ENCODE data around the gene MGST2. TPM values are rescaled to one million over a fixed set of nuclear protein-coding genes. Genes with fewer than 3 reads are reported as not detected.
A peak's percentile ranks its signal among the peaks of the same experiment; 100 is the strongest.

The MGST2 gene
- total RNA-seq, 2 donors from 2014 or later: 188 to 215 TPM

- peaks cover 2% of the 10 kb centered on the region for H3K36me3 Mint-ChIP-seq (ENCODE audit: low read depth)
- Histone ChIP-seq H3K4me1 (ENCODE audit: control insufficient read depth, insufficient read depth, low read length) (peaks cover 9% of the 10 kb centered on the region), H3K9ac (ENCODE audit: extremely low read depth, low read length, poor library complexity, severe bottlenecking) (no peak overlapping the region), H3K27me3 (ENCODE audit: control insufficient read depth, insufficient read depth, low read length, poor library complexity, severe bottlenecking) (no peaks in the 10 kb centered on the region), H3K9me3 (ENCODE audit: control insufficient read depth, low read length) (peaks cover 16% of the 10 kb centered on the region), H3K36me3 (ENCODE audit: control insufficient read depth, insufficient read depth, low read length) (no peaks in the 10 kb centered on the region), H3K27ac (ENCODE audit: low read depth, low read length) (no peak overlapping the region), H3K4me3 (ENCODE audit: low read length) (no peak overlapping the region)
- H3K4me1 Mint-ChIP-seq: peaks cover 41% of the 10 kb centered on the region
- 59 to 79% methylated on average over 3 to 4 of the region's 4 CpGs for WGBS, 2 experiments (ENCODE audit: insufficient coverage in 1 of 2, insufficient read length in 1 of 2)
- DNase-seq: peak; percentile 81
- peaks cover 10% of the 10 kb centered on the region for H3K27me3 Mint-ChIP-seq (ENCODE audit: insufficient read depth)
- peaks cover 6% of the 10 kb centered on the region for H3K9me3 Mint-ChIP-seq
- H3K27ac Mint-ChIP-seq: peak overlapping the region; percentile 84
- no peak overlapping the region for H3K4me3 Mint-ChIP-seq
- no peak for TF ChIP-seq CTCF (conservative IDR thresholded peaks at IDR 0.05)
Measured at GRCh38 chr4:139658185-139658584, 7.4 kb upstream of the MGST2 start.

- Mint-ChIP-seq H3K27me3 (ENCODE audit: insufficient read depth) (peaks cover 8% of the 10 kb centered on the region), H3K4me1 (peaks cover 46% of the 10 kb centered on the region), H3K27ac (peak overlapping the region; percentile 84), H3K4me3 (no peak overlapping the region), H3K36me3 (ENCODE audit: low read depth) (peaks cover 2% of the 10 kb centered on the region), H3K9me3 (peaks cover 8% of the 10 kb centered on the region)
- DNase-seq: no peak
- Histone ChIP-seq H3K4me1 (ENCODE audit: control insufficient read depth, insufficient read depth, low read length) (peaks cover 13% of the 10 kb centered on the region), H3K9me3 (ENCODE audit: control insufficient read depth, low read length) (peaks cover 16% of the 10 kb centered on the region), H3K9ac (ENCODE audit: extremely low read depth, low read length, poor library complexity, severe bottlenecking) (no peak overlapping the region), H3K27me3 (ENCODE audit: control insufficient read depth, insufficient read depth, low read length, poor library complexity, severe bottlenecking) (no peaks in the 10 kb centered on the region), H3K4me3 (ENCODE audit: low read length) (no peak overlapping the region), H3K36me3 (ENCODE audit: control insufficient read depth, insufficient read depth, low read length) (no peaks in the 10 kb centered on the region), H3K27ac (ENCODE audit: low read depth, low read length) (no peak overlapping the region)
- 87 to 100% methylated on average over 1 to 2 of the region's 2 CpGs for WGBS, 2 experiments (ENCODE audit: insufficient coverage in 1 of 2, insufficient read length in 1 of 2)
- no peak for TF ChIP-seq CTCF (conservative IDR thresholded peaks at IDR 0.05)
Measured at GRCh38 chr4:139658586-139659382, 6.8 kb upstream of the MGST2 start.

- DNase-seq: no peak
- Mint-ChIP-seq H3K27me3 (ENCODE audit: insufficient read depth) (peaks cover 6% of the 10 kb centered on the region), H3K4me1 (peaks cover 52% of the 10 kb centered on the region), H3K36me3 (ENCODE audit: low read depth) (peaks cover 2% of the 10 kb centered on the region), H3K4me3 (no peak overlapping the region), H3K9me3 (peaks cover 8% of the 10 kb centered on the region), H3K27ac (no peak overlapping the region)
- Histone ChIP-seq H3K9ac (ENCODE audit: extremely low read depth, low read length, poor library complexity, severe bottlenecking) (no peak overlapping the region), H3K27ac (ENCODE audit: low read depth, low read length) (no peak overlapping the region), H3K9me3 (ENCODE audit: control insufficient read depth, low read length) (peaks cover 16% of the 10 kb centered on the region), H3K36me3 (ENCODE audit: control insufficient read depth, insufficient read depth, low read length) (no peaks in the 10 kb centered on the region), H3K4me1 (ENCODE audit: control insufficient read depth, insufficient read depth, low read length) (peaks cover 13% of the 10 kb centered on the region), H3K27me3 (ENCODE audit: control insufficient read depth, insufficient read depth, low read length, poor library complexity, severe bottlenecking) (no peaks in the 10 kb centered on the region), H3K4me3 (ENCODE audit: low read length) (no peak overlapping the region)
- WGBS, 2 experiments (ENCODE audit: insufficient coverage in 1 of 2, insufficient read length in 1 of 2): 86 to 92% methylated on average over 10 to 12 of the region's 12 CpGs
- TF ChIP-seq CTCF (conservative IDR thresholded peaks at IDR 0.05): no peak
Measured at GRCh38 chr4:139659735-139660424, 5.7 kb upstream of the MGST2 start.

All from endodermal cell (in vitro differentiated cells).